Mesothelial cell of epicardium (in vitro differentiated cells): ENCODE measurements around the gene TSACC. TPM values are rescaled to one million over a fixed set of nuclear protein-coding genes. Genes with fewer than 3 reads are reported as not detected.

Source experiments
- DNase-seq, 2 experiments: peaks; one replicate each; pipeline ENCODE4 v3.0.0; 2021; ENCODE audit warnings: low spot score in 2 of 2; ENCODE audit not compliant: unreplicated experiment in 2 of 2
- H3K27ac Mint-ChIP-seq: 2 replicates; pipeline ENCODE4 v1.8.0; 2021; ENCODE audit warnings: mixed read lengths
- H3K27me3 Mint-ChIP-seq: 2 replicates; pipeline ENCODE4 v1.8.0; 2021; ENCODE audit warnings: low read depth, mixed read lengths
- H3K36me3 Mint-ChIP-seq: 2 replicates; pipeline ENCODE4 v1.8.0; 2021; ENCODE audit warnings: mixed read lengths
- H3K4me1 Mint-ChIP-seq: 2 replicates; pipeline ENCODE4 v1.8.0; 2021; ENCODE audit warnings: mixed read lengths
- H3K4me3 Mint-ChIP-seq: 2 replicates; pipeline ENCODE4 v1.8.0; 2021; ENCODE audit warnings: mild to moderate bottlenecking, moderate library complexity, mixed read lengths
- H3K9me3 Mint-ChIP-seq: 2 replicates; pipeline ENCODE4 v1.8.0; 2021; ENCODE audit warnings: mixed read lengths
- total RNA-seq: library from RNA; stranded (reverse); gene quantifications from 3 replicates; pipeline ENCODE4 v1.2.1, GENCODE V29; 2021
- TF ChIP-seq, protein P1 (sequence below): fragments of 200-600 bp; sonication (generic); IDR thresholded peaks from one replicate; pipeline ENCODE4 v1.5.0; 2021; ENCODE audit warnings: antibody characterized with exemption; ENCODE audit not compliant: unreplicated experiment

TSACC gene
- total RNA-seq, 1 donor from 2014 or later = not detected

DNA sequence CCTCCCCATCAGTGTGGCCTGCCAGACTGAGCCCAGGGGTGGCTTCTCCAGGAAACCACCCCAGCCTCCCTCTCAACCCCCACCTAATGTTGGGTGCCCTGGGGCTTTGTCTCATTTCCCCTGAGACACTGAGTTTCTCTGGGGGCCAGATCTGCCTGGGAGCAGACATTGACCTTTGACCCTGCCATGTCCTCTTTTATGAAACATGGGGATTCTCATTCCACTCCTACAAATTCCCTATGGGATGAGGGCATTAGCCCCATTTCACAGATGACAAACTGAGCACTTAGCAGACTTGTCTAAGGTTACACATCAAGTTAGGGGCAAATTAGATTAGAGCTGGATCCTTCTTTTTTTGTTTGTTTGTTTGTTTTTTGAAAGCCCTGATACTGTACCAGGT, 54.8 kb downstream of the TSACC start:
- Mint-ChIP-seq H3K9me3 (no peaks in the 10 kb centered on the region), H3K27me3 (peaks cover 27% of the 10 kb centered on the region), H3K36me3 (no peaks in the 10 kb centered on the region), H3K27ac (no peak overlapping the region), H3K4me3 (no peak overlapping the region), H3K4me1 (peaks cover 8% of the 10 kb centered on the region)
- DNase-seq = no peak
- TF ChIP-seq, protein P1, sequence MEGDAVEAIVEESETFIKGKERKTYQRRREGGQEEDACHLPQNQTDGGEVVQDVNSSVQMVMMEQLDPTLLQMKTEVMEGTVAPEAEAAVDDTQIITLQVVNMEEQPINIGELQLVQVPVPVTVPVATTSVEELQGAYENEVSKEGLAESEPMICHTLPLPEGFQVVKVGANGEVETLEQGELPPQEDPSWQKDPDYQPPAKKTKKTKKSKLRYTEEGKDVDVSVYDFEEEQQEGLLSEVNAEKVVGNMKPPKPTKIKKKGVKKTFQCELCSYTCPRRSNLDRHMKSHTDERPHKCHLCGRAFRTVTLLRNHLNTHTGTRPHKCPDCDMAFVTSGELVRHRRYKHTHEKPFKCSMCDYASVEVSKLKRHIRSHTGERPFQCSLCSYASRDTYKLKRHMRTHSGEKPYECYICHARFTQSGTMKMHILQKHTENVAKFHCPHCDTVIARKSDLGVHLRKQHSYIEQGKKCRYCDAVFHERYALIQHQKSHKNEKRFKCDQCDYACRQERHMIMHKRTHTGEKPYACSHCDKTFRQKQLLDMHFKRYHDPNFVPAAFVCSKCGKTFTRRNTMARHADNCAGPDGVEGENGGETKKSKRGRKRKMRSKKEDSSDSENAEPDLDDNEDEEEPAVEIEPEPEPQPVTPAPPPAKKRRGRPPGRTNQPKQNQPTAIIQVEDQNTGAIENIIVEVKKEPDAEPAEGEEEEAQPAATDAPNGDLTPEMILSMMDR = no peak

DNA sequence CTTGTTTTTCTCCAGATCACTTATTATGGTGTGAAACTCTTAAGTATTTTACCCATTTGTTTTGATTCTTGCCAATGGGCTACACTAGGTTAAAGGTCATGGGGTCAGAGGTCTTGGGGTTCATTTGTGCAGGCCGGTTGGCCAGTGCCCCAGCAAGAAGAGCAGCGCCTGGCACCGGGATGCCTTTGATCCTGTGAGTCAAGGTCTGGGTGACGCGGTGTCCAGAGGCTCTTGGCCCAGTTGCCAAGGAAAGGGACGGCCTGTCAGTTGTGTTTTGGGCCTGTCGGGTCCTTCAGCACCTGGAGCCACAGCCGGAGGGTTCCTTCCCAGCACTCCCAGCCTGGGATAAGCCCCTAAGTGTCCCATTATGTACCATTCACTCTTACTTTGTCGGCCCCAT, 55.8 kb downstream of the TSACC start:
- peaks cover 19% of the 10 kb centered on the region for H3K27me3 Mint-ChIP-seq
- DNase-seq = no peak
- H3K27ac Mint-ChIP-seq = no peak overlapping the region
- no peak overlapping the region for H3K4me3 Mint-ChIP-seq
- H3K4me1 Mint-ChIP-seq = peaks cover 8% of the 10 kb centered on the region
- TF ChIP-seq, protein P1 = no peak
- no peaks in the 10 kb centered on the region for H3K36me3 Mint-ChIP-seq
- H3K9me3 Mint-ChIP-seq = no peaks in the 10 kb centered on the region

DNA sequence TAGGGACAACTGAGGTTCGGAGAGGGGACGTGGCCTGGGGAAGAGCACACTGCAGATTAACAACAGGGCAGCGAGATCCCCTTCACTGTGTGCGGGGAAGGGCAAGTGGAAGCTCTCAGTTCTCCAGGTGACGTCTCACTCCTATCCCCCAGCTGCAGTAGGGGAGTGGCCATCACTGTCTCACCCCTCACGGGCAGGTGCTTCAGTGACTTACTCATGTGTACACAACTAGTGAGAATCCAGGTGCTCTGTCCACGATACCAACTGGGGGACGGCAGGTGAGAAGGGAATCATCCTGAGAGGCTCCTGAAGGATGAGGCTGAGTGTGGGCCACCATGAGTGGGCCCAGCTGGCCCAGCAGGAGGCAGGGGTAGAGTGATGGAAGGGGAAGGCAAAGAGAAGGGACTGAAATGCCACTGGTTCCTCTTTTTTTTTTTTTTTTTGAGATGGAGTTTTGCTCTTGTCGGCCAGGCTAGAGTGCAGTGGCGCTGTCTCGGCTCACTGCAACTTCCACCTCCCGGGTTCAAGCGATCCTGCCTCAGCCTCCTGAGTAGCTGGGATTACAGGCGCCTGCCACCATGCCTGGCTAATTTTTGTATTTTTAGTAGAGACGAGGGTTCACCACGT, 56.6 kb downstream of the TSACC start:
- TF ChIP-seq, protein P1 = no peak
- Mint-ChIP-seq H3K27me3 (peaks cover 10% of the 10 kb centered on the region), H3K27ac (no peak overlapping the region), H3K4me3 (no peak overlapping the region), H3K9me3 (no peaks in the 10 kb centered on the region), H3K36me3 (no peaks in the 10 kb centered on the region), H3K4me1 (peaks cover 8% of the 10 kb centered on the region)
- no peak for DNase-seq

Other genes with a start within 250 kb of the TSACC start
- gene LMNA, start 223.8 kb upstream of the TSACC start, total RNA-seq = 91.7 to 96.9 TPM (median 92.4 TPM) in 3 replicates
- gene SEMA4A, start 184.9 kb upstream of the TSACC start, total RNA-seq = 18.7 to 21.0 TPM (median 19.8 TPM) in 3 replicates
- 15.4 to 18.7 TPM (median 18.4 TPM) in 3 replicates for gene SLC25A44, start 144.4 kb upstream of the TSACC start, total RNA-seq
- gene PMF1, start 125.5 kb upstream of the TSACC start, total RNA-seq = 73.4 to 74.8 TPM (median 74.6 TPM) in 3 replicates
- 5.8 to 7.3 TPM (median 6.8 TPM) in 3 replicates for gene BGLAP, start 96.3 kb upstream of the TSACC start, total RNA-seq
- gene PAQR6, start 90.5 kb upstream of the TSACC start, total RNA-seq = 30.1 to 32.0 TPM (median 30.7 TPM) in 3 replicates
- gene SMG5, start 55.7 kb upstream of the TSACC start, total RNA-seq = 99.8 to 105 TPM (median 103 TPM) in 3 replicates
- gene TMEM79, start 54.2 kb upstream of the TSACC start, total RNA-seq = 5.7 to 6.9 TPM (median 6.1 TPM) in 3 replicates
- 60.2 to 64.2 TPM (median 63.2 TPM) in 3 replicates for gene GLMP, start 42.8 kb upstream of the TSACC start, total RNA-seq
- 0.42 TPM in 1 of 3 replicates, not detected in the others for gene VHLL, start 39.2 kb upstream of the TSACC start, total RNA-seq
- gene CCT3, start 234 bp upstream of the TSACC start, total RNA-seq = 174 to 190 TPM (median 186 TPM) in 3 replicates
- 0.88 to 1.2 TPM (median 0.92 TPM) in 3 replicates for gene RHBG, start 30.7 kb downstream of the TSACC start, total RNA-seq
- gene MEF2D, start 162.2 kb downstream of the TSACC start, total RNA-seq = 37.4 to 40.9 TPM (median 37.8 TPM) in 3 replicates
- 13.9 to 17.6 TPM (median 15.3 TPM) in 3 replicates for gene IQGAP3, start 234.0 kb downstream of the TSACC start, total RNA-seq
- gene TTC24, start 241.2 kb downstream of the TSACC start, total RNA-seq = not detected in 3 replicates